22Rv1 (cell line): Measurements from ENCODE around the gene TAF5L.

ENCODE experiments used
- ZFX ChIP-seq: fragments of 450-650 bp; IDR thresholded peaks from 2 replicates; pipeline ENCODE4 v1.6.1; 2017; ENCODE audit warnings: antibody characterized with exemption, borderline replicate concordance
- TF ChIP-seq, protein P1 (sequence below): fragments of 450-650 bp; IDR thresholded peaks from 2 replicates; pipeline ENCODE4 v1.5.1; 2017; ENCODE audit warnings: mild to moderate bottlenecking

GRCh38 chr1:229599218-229599954, 26.5 kb downstream of the TAF5L start:
- TF ChIP-seq, protein P1, sequence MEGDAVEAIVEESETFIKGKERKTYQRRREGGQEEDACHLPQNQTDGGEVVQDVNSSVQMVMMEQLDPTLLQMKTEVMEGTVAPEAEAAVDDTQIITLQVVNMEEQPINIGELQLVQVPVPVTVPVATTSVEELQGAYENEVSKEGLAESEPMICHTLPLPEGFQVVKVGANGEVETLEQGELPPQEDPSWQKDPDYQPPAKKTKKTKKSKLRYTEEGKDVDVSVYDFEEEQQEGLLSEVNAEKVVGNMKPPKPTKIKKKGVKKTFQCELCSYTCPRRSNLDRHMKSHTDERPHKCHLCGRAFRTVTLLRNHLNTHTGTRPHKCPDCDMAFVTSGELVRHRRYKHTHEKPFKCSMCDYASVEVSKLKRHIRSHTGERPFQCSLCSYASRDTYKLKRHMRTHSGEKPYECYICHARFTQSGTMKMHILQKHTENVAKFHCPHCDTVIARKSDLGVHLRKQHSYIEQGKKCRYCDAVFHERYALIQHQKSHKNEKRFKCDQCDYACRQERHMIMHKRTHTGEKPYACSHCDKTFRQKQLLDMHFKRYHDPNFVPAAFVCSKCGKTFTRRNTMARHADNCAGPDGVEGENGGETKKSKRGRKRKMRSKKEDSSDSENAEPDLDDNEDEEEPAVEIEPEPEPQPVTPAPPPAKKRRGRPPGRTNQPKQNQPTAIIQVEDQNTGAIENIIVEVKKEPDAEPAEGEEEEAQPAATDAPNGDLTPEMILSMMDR: no peak
- TF ChIP-seq ZFX: no peak
